Liver (tissue), 9 donors: ENCODE measurements around the gene CCDC97. TPM values are rescaled to one million over a fixed set of nuclear protein-coding genes. Genes with fewer than 3 reads are reported as not detected.

ENCODE experiments used
- DNase-seq: peaks from one replicate; pipeline ENCODE4 v3.0.0-alpha.2; 2017; ENCODE audit warnings: low spot score
- H3K27ac ChIP-seq, 2 donors: one replicate each; pipeline ENCODE4 v1.7.0; 2013; ENCODE audit warnings: inconsistent platforms in 2 of 2, low read length in 2 of 2, control low read depth in 1 of 2, low read depth in 1 of 2, mild to moderate bottlenecking in 1 of 2
- H3K27me3 ChIP-seq, 4 donors: one replicate each; pipeline versions ENCODE4 v1.6.1 to v1.7.0; 2013; ENCODE audit warnings: low read length in 3 of 4, inconsistent platforms in 1 of 4, mild to moderate bottlenecking in 1 of 4, moderate library complexity in 1 of 4; ENCODE audit not compliant: control insufficient read depth in 4 of 4, insufficient read depth in 4 of 4
- H3K36me3 ChIP-seq, 4 donors: one replicate each; pipeline versions ENCODE4 v1.6.1 to v1.7.0; 2013; ENCODE audit warnings: low read length in 3 of 4, mild to moderate bottlenecking in 3 of 4, low read depth in 1 of 4, moderate library complexity in 1 of 4; ENCODE audit not compliant: control insufficient read depth in 4 of 4, insufficient read depth in 3 of 4
- H3K4me1 ChIP-seq, 4 donors: one replicate each; pipeline versions ENCODE4 v1.6.1 to v1.7.0; 2013; ENCODE audit warnings: low read length in 3 of 4, mild to moderate bottlenecking in 3 of 4, moderate library complexity in 1 of 4; ENCODE audit not compliant: control insufficient read depth in 4 of 4, insufficient read depth in 4 of 4
- H3K4me3 ChIP-seq, 3 donors: one replicate each; pipeline versions ENCODE4 v1.6.1 to v1.7.0; 2013; ENCODE audit warnings: low read length in 3 of 3, control low read depth in 1 of 3, low read depth in 1 of 3, mild to moderate bottlenecking in 1 of 3
- H3K9ac ChIP-seq, 2 donors: one replicate each; pipeline ENCODE4 v1.7.0; 2013; ENCODE audit warnings: low read length in 2 of 2, mild to moderate bottlenecking in 2 of 2, moderate library complexity in 2 of 2, control low read depth in 1 of 2, low read depth in 1 of 2
- H3K9me3 ChIP-seq, 4 donors: one replicate each; pipeline versions ENCODE4 v1.6.1 to v1.7.0; 2013; ENCODE audit warnings: low read length in 3 of 4; ENCODE audit not compliant: control insufficient read depth in 4 of 4
- ATF3 ChIP-seq: IDR thresholded peaks from 2 replicates; pipeline ENCODE4 v1.6.1; 2016; ENCODE audit warnings: antibody characterized with exemption
- CTCF ChIP-seq: fragments of 150-350 bp; IDR thresholded peaks from 2 replicates; pipeline ENCODE4 v1.5.1; 2017; ENCODE audit warnings: improper control_type of control experiment, low read depth, low read length; ENCODE audit not compliant: missing input control
- EGR1 ChIP-seq, 2 donors: IDR thresholded peaks; 2 replicates each; pipeline ENCODE4 v1.6.1; 2016 to 2018; ENCODE audit warnings: antibody characterized with exemption in 2 of 2, low read depth in 2 of 2
- FOXA1 ChIP-seq: IDR thresholded peaks from 2 replicates; pipeline ENCODE4 v1.6.1; 2016; ENCODE audit warnings: antibody characterized with exemption
- FOXA2 ChIP-seq: IDR thresholded peaks from 2 replicates; pipeline ENCODE4 v1.6.1; 2016; ENCODE audit warnings: antibody characterized with exemption
- GABPA ChIP-seq, 2 donors: IDR thresholded peaks in 1 of 2; conservative IDR thresholded peaks in 1 of 2; 2 replicates each; pipeline ENCODE4 v1.6.1; 2016; ENCODE audit warnings: antibody characterized with exemption in 2 of 2, mild to moderate bottlenecking in 1 of 2, moderate library complexity in 1 of 2
- HNF4A ChIP-seq, 2 donors: conservative IDR thresholded peaks; 2 replicates each; pipeline ENCODE4 v1.6.1; 2016; ENCODE audit warnings: antibody characterized with exemption in 2 of 2, mild to moderate bottlenecking in 2 of 2
- JUND ChIP-seq, 2 donors: IDR thresholded peaks; 2 replicates each; pipeline ENCODE4 v1.6.1; 2016; ENCODE audit warnings: antibody characterized with exemption in 2 of 2
- MAX ChIP-seq: IDR thresholded peaks from 2 replicates; pipeline ENCODE4 v1.6.1; 2016; ENCODE audit warnings: antibody characterized with exemption
- NR2F2 ChIP-seq: IDR thresholded peaks from 2 replicates; pipeline ENCODE4 v1.6.1; 2016; ENCODE audit warnings: antibody characterized with exemption
- REST ChIP-seq: IDR thresholded peaks from 2 replicates; pipeline ENCODE4 v1.6.1; 2016; ENCODE audit warnings: antibody characterized with exemption, mild to moderate bottlenecking
- RXRA ChIP-seq, 2 donors: IDR thresholded peaks; 2 replicates each; pipeline ENCODE4 v1.6.1; 2017 to 2018; ENCODE audit warnings: antibody characterized with exemption in 2 of 2, mild to moderate bottlenecking in 1 of 2
- TAF1 ChIP-seq: conservative IDR thresholded peaks from 2 replicates; pipeline ENCODE4 v1.6.1; 2016; ENCODE audit warnings: antibody characterized with exemption, mild to moderate bottlenecking
- YY1 ChIP-seq: IDR thresholded peaks from 2 replicates; pipeline ENCODE4 v1.6.1; 2016; ENCODE audit warnings: antibody characterized with exemption, mild to moderate bottlenecking
- ZBTB33 ChIP-seq: IDR thresholded peaks from 2 replicates; pipeline ENCODE4 v1.6.1; 2016; ENCODE audit warnings: antibody characterized with exemption
- whole genome bisulfite sequencing: extraction: QIAGEN DNeasy Blood & Tissue Kit; methylation state at CpG from one replicate; pipeline ENCODE4 v1.1.7; 2013; 5-methylcytosine and 5-hydroxymethylcytosine counted together
- polyA plus RNA-seq, 2 donors: library from polyadenylated mRNA; stranded (reverse) in 1 of 2; unstranded in 1 of 2; fragments of 200-250 nt in 1 of 2; fragments of >200 nt in 1 of 2; fragmentation: Nextera tagmentation in 1 of 2; extraction: Ambion mirVana in 1 of 2; gene quantifications; one replicate each; pipeline versions ENCODE4 v1.2.1 to v1.2.3, GENCODE V29; 2013 to 2015
- total RNA-seq, 2 donors: library from RNA; depleted of rRNA; stranded (reverse); fragments of >200 nt; gene quantifications; one replicate each; pipeline ENCODE4 v1.2.3, GENCODE V29; 2014
- donor health status: healthy.
- donor health status: healthy.
- donor health status: healthy.
- donor health status: healthy.
- donor health status: healthy.

The CCDC97 gene
- total and polyA plus RNA-seq, 4 donors: 3.8 to 5.7 (median 5.3) TPM

GRCh38 chr19:41330946-41331678 lies 21.1 kb downstream of the CCDC97 start:
- DNase-seq: no peak
- Histone ChIP-seq H3K27ac (no peak overlapping the region), H3K27me3 (no peaks in the 10 kb centered on the region), H3K4me1 (peaks cover 3 to 25% (median 8%) of the 10 kb centered on the region in 4 donors), H3K9me3 (no peaks in the 10 kb centered on the region), H3K36me3 (peaks cover 0 to 4% (median 0%) of the 10 kb centered on the region in 4 donors), H3K4me3 (no peak overlapping the region), H3K9ac (no peak overlapping the region)
- 61% methylated on average over 47 of the region's 47 CpGs for WGBS
- TF ChIP-seq CTCF (no peak), EGR1 (IDR thresholded peaks at IDR 0.05; ENCODE audit: low read depth in 2 of 2) (no peak), JUND (IDR thresholded peaks at IDR 0.05) (no peak), YY1 (no peak), FOXA2 (no peak), HNF4A (conservative IDR thresholded peaks at IDR 0.05) (no peak), GABPA (IDR thresholded peaks at IDR 0.05 in 1 of 2, conservative IDR thresholded peaks at IDR 0.05 in 1 of 2) (no peak), ZBTB33 (no peak), MAX (no peak), RXRA (IDR thresholded peaks at IDR 0.05) (no peak), NR2F2 (no peak), ATF3 (no peak), FOXA1 (no peak), REST (no peak), TAF1 (no peak)
